HAP-1 (cell line): ENCODE measurements around the gene EFCAB10.

ENCODE experiments used
- DNase-seq, 2 experiments: peaks; one replicate each; pipeline ENCODE4 v3.0.0-alpha.2; 2016 to 2020; ENCODE audit warnings: low spot score in 2 of 2
- H3K27me3 ChIP-seq: fragments of 250-450 bp; sonication (Bioruptor Pico); 2 replicates; pipeline ENCODE4 v1.5.1; 2020; ENCODE audit warnings: low read depth, mild to moderate bottlenecking, moderate library complexity
- H3K36me3 ChIP-seq: fragments of 250-450 bp; sonication (Bioruptor Pico); replicated peaks from 2 replicates; pipeline ENCODE4 v1.5.1; 2020; ENCODE audit warnings: mild to moderate bottlenecking
- H3K4me1 ChIP-seq: fragments of 250-450 bp; sonication (Bioruptor Pico); 2 replicates; pipeline ENCODE4 v1.5.1; 2020; ENCODE audit warnings: mild to moderate bottlenecking
- H3K4me3 ChIP-seq: fragments of 250-450 bp; sonication (Bioruptor Pico); 2 replicates; pipeline ENCODE4 v1.5.1; 2020; ENCODE audit warnings: mild to moderate bottlenecking, moderate library complexity
- H3K9me3 ChIP-seq: fragments of 250-450 bp; sonication (Bioruptor Pico); 2 replicates; pipeline ENCODE4 v1.5.1; 2020; ENCODE audit warnings: mild to moderate bottlenecking, moderate library complexity
- in situ Hi-C: fragments of 300-500 bp; cut with MboI; formaldehyde crosslinking; loops from 3 replicates; pipeline ENCODE4 v1.14.3; 2020; ENCODE audit warnings: low sequenced_read_pairs, inconsistent platforms, mixed read lengths

EFCAB10 gene

DNA sequence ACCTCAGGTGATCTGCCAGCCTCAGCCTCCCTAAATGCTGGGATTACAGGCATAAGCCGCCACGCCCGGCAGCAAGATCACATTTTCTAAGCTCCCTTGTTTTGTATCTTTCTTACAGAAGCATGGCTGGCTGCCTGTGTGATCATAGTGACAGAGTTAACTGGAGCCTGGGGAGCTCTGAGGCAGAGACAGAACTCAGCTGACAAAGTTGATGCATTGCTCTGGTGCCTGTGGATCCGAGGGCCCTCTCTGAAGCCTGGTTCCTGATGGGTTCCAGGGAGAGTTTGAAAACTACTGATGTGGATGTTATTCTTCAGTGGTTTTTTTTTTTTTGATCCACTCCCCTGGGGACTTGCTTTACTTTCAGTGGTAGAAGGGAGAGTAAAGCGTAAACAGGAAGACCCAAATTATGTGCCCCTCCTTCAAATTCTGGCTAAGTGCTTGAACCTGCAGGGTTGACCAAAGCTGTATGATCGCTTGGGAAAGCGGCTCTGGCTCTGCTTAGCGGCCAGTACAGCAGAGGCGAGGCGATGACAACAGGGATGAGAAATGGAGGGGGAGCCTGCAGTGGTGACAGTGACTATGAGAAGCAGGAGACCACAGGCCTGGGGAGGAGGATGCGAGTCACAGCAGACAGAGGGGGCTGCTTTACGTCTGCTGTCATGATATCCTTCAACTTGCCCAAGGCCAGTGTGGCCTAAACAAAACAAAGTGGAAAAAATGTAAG, 6.8 kb upstream of the EFCAB10 start:
- no peak for DNase-seq
- Histone ChIP-seq H3K4me1 (no peaks in the 10 kb centered on the region; the same call in 1 of the 2 replicates), H3K4me3 (no peak overlapping the region), H3K36me3 (no peaks in the 10 kb centered on the region), H3K9me3 (no peaks in the 10 kb centered on the region), H3K27me3 (no peaks in the 10 kb centered on the region)
- in situ Hi-C loops = no loop called here

DNA sequence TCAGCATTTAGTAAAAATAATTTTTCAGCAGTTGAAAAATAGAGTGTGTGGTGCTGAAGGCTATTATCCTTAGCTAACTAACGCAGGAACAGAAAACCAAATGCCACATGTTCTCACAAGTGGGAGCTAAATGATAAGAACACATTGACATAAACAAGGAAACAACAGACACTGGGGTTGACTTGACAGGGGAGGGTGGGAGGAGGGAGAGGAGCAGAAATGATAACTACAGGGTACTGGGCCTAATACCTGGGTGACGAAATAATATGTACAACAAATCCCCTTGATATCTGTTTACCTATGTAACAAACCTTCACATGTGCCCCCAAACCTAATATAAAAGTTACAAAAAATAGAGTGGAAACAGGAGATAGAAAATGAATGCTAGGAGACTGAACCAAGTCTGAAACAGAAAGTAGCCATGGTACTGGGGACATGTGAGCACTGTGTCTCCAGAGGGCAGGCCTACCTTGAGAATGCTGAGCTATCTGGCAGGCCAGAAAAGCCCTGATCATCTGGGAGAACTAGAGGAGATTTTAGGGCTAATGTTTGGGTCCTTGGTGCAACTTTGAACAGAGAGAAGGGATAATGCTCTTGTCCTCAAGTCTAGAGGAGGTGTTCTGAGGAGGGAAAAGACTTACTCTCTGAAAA, 4.7 kb upstream of the EFCAB10 start:
- Histone ChIP-seq H3K4me3 (no peak overlapping the region), H3K9me3 (no peaks in the 10 kb centered on the region), H3K27me3 (no peaks in the 10 kb centered on the region), H3K36me3 (no peaks in the 10 kb centered on the region), H3K4me1 (no peaks in the 10 kb centered on the region; the same call in 1 of the 2 replicates)
- DNase-seq = no peak
- in situ Hi-C loops = no loop called here

- no peaks in the 10 kb centered on the region; the same call in 1 of the 2 replicates for H3K4me1 ChIP-seq
- H3K9me3 ChIP-seq = no peaks in the 10 kb centered on the region
- no peaks in the 10 kb centered on the region for H3K36me3 ChIP-seq
- H3K4me3 ChIP-seq = no peak overlapping the region
- no peaks in the 10 kb centered on the region for H3K27me3 ChIP-seq
- in situ Hi-C loops = no loop called here
- no peak for DNase-seq
Measured at GRCh38 chr7:105584165-105584564, 2.9 kb upstream of the EFCAB10 start.

DNA sequence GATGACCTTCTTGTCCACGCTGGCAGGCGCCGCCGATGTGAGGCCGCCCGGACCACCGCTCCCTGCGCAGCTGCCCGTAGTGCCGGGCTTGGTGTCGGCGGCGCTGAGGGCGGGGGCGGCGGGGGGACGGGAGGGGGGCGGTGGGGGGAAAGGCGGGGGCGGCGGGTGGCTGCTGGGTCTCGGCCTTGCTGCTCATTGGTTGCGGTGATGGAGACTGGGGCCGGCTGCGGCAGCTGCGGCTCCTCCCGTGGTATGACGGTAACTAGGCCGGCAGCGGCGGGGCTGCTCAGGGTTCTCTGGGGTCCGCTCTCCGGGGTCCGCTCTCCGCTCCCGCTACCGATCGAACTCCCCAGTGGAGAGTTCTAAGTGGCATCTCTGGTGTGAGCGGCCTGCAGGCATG, 1.8 kb upstream of the EFCAB10 start:
- in situ Hi-C loops = no loop called here
- H3K4me3 ChIP-seq = no peak overlapping the region
- no peak for DNase-seq
- H3K36me3 ChIP-seq = no peaks in the 10 kb centered on the region
- no peaks in the 10 kb centered on the region for H3K27me3 ChIP-seq
- no peaks in the 10 kb centered on the region for H3K9me3 ChIP-seq
- no peaks in the 10 kb centered on the region; the same call in 1 of the 2 replicates for H3K4me1 ChIP-seq

DNA sequence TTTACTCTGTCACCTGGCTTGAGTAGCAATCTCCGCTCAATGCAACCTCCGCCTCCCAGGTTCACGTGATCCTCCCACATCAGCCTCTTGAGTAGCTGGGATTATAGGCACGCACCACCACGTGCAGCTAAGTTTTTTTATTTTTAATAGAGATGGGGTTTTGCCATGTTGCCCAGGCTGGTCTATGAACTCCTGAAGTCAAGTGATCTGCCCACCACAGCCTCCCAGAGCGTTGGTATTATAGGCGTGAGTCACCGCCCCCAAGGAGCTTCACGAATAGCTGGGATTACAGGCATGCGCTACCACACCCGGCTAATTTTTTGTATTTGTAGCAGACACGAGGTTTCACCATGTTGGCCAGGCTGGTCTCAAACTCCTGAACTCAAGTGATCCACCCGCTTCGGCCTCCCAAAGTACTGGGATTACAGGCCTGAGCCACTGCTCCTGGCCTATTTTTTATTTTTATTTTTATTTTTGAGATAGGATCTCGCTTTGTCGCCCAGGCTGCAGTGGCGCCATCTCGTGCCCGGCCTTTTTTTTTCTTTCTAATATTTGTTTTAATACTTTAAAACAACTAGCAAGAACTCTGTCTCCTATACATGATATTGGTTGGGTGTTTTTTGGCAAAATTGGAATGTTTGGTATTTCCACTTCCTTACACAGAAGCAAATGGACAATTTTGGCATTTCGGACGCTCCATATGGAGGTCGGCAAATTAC, 1.1 kb downstream of the EFCAB10 start:
- H3K4me1 ChIP-seq = no peaks in the 10 kb centered on the region

GRCh38 chr7:105578496-105578895, 2.8 kb downstream of the EFCAB10 start:
- Histone ChIP-seq H3K27me3 (no peaks in the 10 kb centered on the region), H3K36me3 (no peaks in the 10 kb centered on the region), H3K4me1 (no peaks in the 10 kb centered on the region), H3K4me3 (no peak overlapping the region), H3K9me3 (no peaks in the 10 kb centered on the region)
- DNase-seq = no peak
- in situ Hi-C loops = no loop called here

More for the DNA sequence above, 1.1 kb downstream of the EFCAB10 start:
- in situ Hi-C loops = no loop called here
- H3K4me3 ChIP-seq = no peak overlapping the region
- H3K9me3 ChIP-seq = no peaks in the 10 kb centered on the region
- DNase-seq = no peak
- H3K36me3 ChIP-seq = no peaks in the 10 kb centered on the region
- no peaks in the 10 kb centered on the region for H3K27me3 ChIP-seq

DNA sequence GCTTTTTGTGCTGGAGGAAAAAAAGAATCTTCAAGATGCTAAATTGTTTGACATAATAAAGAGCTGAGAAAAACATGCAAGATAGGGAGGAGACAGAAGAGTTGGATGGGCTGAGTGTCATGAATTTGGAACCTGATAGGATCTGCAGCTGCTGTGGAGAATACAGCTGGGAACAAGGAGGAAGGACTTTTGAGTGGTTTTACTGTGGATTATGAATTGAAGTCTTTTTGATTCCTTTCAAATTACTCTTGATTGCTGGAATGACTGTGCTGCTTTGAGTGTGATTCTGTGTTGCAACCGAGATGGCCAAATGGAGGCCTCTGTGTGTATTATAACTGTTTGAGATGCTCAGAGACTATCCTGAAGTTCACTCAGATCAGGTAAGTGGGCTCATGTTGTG, 4.0 kb downstream of the EFCAB10 start:
- Histone ChIP-seq H3K36me3 (no peaks in the 10 kb centered on the region), H3K27me3 (no peaks in the 10 kb centered on the region), H3K4me3 (no peak overlapping the region), H3K9me3 (no peaks in the 10 kb centered on the region), H3K4me1 (no peaks in the 10 kb centered on the region)
- no peak for DNase-seq
- in situ Hi-C loops = no loop called here

GRCh38 chr7:105571891-105572290, 9.4 kb downstream of the EFCAB10 start:
- in situ Hi-C loops = no loop called here

GRCh38 chr7:105567821-105568220, 13.5 kb downstream of the EFCAB10 start:
- H3K4me1 ChIP-seq = no peaks in the 10 kb centered on the region
- H3K4me3 ChIP-seq = no peak overlapping the region
- peaks cover 38% of the 10 kb centered on the region for H3K36me3 ChIP-seq
- H3K9me3 ChIP-seq = no peaks in the 10 kb centered on the region
- in situ Hi-C loops = no loop called here
- no peaks in the 10 kb centered on the region for H3K27me3 ChIP-seq
- DNase-seq = no peak

More at GRCh38 chr7:105571891-105572290, 9.4 kb downstream of the EFCAB10 start:
- DNase-seq = no peak
- Histone ChIP-seq H3K27me3 (no peaks in the 10 kb centered on the region), H3K36me3 (peaks cover 13% of the 10 kb centered on the region), H3K4me3 (no peak overlapping the region), H3K9me3 (no peaks in the 10 kb centered on the region), H3K4me1 (no peaks in the 10 kb centered on the region)

- Histone ChIP-seq H3K4me1 (no peaks in the 10 kb centered on the region), H3K4me3 (no peak overlapping the region), H3K9me3 (no peaks in the 10 kb centered on the region), H3K27me3 (no peaks in the 10 kb centered on the region), H3K36me3 (peaks cover 38% of the 10 kb centered on the region)
- no peak for DNase-seq
- in situ Hi-C loops = no loop called here
Measured at GRCh38 chr7:105567024-105567423, 14.3 kb downstream of the EFCAB10 start.

- no peaks in the 10 kb centered on the region for H3K9me3 ChIP-seq
- in situ Hi-C loops = no loop called here
- no peak for DNase-seq
- no peak overlapping the region for H3K4me3 ChIP-seq
- no peaks in the 10 kb centered on the region for H3K4me1 ChIP-seq
- H3K36me3 ChIP-seq = peaks cover 40% of the 10 kb centered on the region
- no peaks in the 10 kb centered on the region for H3K27me3 ChIP-seq
Measured at GRCh38 chr7:105565190-105565589, 16.1 kb downstream of the EFCAB10 start.

GRCh38 chr7:105559926-105560325, 21.4 kb downstream of the EFCAB10 start:
- in situ Hi-C loops = no loop called here
- Histone ChIP-seq H3K4me3 (no peak overlapping the region), H3K36me3 (peaks cover 56% of the 10 kb centered on the region), H3K4me1 (no peaks in the 10 kb centered on the region), H3K9me3 (no peaks in the 10 kb centered on the region), H3K27me3 (no peaks in the 10 kb centered on the region)
- no peak for DNase-seq

- Histone ChIP-seq H3K9me3 (no peaks in the 10 kb centered on the region), H3K36me3 (peaks cover 34% of the 10 kb centered on the region), H3K4me1 (peaks cover 9% of the 10 kb centered on the region), H3K27me3 (no peaks in the 10 kb centered on the region), H3K4me3 (no peak overlapping the region)
- no peak for DNase-seq
- in situ Hi-C loops = no loop called here
Measured at GRCh38 chr7:105538339-105538738, 43.0 kb downstream of the EFCAB10 start.
